CD4-positive, alpha-beta T cell treated with Interleukin-1 beta for 1 hour (primary cell): Measurements from ENCODE around the gene WIZ.
"Not testable (repeated sequence)": the region's sequence is repeated elsewhere in the genome, so short reads cannot be mapped to it uniquely, and the experiment has no call there.

ENCODE experiments used
- DNase-seq, 2 donors: peaks; one replicate each; pipeline ENCODE4 v3.0.0-alpha.2; 2020 to 2022

WIZ gene

GRCh38 chr19:15401397-15401710, 48.4 kb downstream of the WIZ start:
- DNase-seq, result no peak

GRCh38 chr19:15400521-15401396, 49.0 kb downstream of the WIZ start:
- no peak for DNase-seq

- DNase-seq, result no peak
Observed at GRCh38 chr19:15399635-15400034, 50.1 kb downstream of the WIZ start.

- no peak for DNase-seq
Observed at GRCh38 chr19:15399234-15399515, 50.6 kb downstream of the WIZ start.

- no peak for DNase-seq
Observed at GRCh38 chr19:15398501-15399233, 51.1 kb downstream of the WIZ start.

GRCh38 chr19:15397782-15398181, 52.0 kb downstream of the WIZ start:
- no peak for DNase-seq

GRCh38 chr19:15397236-15397635, 52.5 kb downstream of the WIZ start:
- no peak for DNase-seq

GRCh38 chr19:15396436-15396835, 53.3 kb downstream of the WIZ start:
- DNase-seq, result no peak

GRCh38 chr19:15395251-15395650, 54.5 kb downstream of the WIZ start:
- not testable (repeated sequence) for DNase-seq

- no peak for DNase-seq
Observed at GRCh38 chr19:15394426-15394825, 55.3 kb downstream of the WIZ start.

GRCh38 chr19:15393963-15394362, 55.8 kb downstream of the WIZ start:
- DNase-seq, result no peak

- no peak for DNase-seq
Observed at GRCh38 chr19:15390814-15391213, 58.9 kb downstream of the WIZ start.

GRCh38 chr19:15381864-15382263, 67.9 kb downstream of the WIZ start:
- no peak for DNase-seq

GRCh38 chr19:15381429-15381828, 68.3 kb downstream of the WIZ start:
- DNase-seq, result no peak

- no peak for DNase-seq
Observed at GRCh38 chr19:15379999-15380647, 69.6 kb downstream of the WIZ start.

GRCh38 chr19:15379083-15379998, 70.4 kb downstream of the WIZ start, which contains the start of gene AKAP8:
AKAP8 (minus strand) TSS chr19:15379787; CDS start chr19:15379731, 56 bp downstream.
- DNase-seq, result peak; percentile 99

GRCh38 chr19:15378534-15379082, 71.1 kb downstream of the WIZ start:
- peak; percentile 47 to 52 for DNase-seq

GRCh38 chr19:15374796-15375440, 74.8 kb downstream of the WIZ start:
- no peak for DNase-seq

- DNase-seq, result no peak
Observed at GRCh38 chr19:15374105-15374651, 75.6 kb downstream of the WIZ start.

GRCh38 chr19:15373644-15374043, 76.1 kb downstream of the WIZ start:
- DNase-seq, result no peak

- DNase-seq, result no peak
Observed at GRCh38 chr19:15372891-15373301, 76.9 kb downstream of the WIZ start.

- no peak for DNase-seq
Observed at GRCh38 chr19:15372470-15372869, 77.3 kb downstream of the WIZ start.
